ENCODE measurements around the gene NCOA1. TPM values are rescaled to one million over a fixed set of nuclear protein-coding genes. Genes with fewer than 3 reads are reported as not detected.

Gene NCOA1
- total and polyA plus RNA-seq, 12 donors: 8.6 to 36.7 (median 32.0) TPM

DNA sequence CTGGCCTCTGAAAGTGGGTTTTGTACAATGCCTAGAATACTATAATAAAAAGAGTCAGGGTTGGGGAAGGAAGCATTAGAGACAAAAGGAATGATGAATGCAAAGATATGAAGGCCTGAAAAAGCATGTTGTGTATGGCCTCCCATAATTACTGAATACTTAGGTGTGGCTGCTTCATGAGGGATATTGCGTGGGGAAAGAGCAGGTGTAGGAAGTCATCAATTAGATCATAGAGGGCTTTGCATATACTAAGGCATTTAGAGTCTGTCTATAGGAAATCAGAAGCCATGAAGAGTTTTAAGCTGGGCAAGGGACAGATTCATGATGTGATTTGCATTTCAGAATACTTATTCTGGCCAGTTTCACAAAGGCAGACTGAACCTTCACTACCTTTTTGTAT lies 48.2 kb downstream of the NCOA1 start:
- TF ChIP-seq, protein P1, sequence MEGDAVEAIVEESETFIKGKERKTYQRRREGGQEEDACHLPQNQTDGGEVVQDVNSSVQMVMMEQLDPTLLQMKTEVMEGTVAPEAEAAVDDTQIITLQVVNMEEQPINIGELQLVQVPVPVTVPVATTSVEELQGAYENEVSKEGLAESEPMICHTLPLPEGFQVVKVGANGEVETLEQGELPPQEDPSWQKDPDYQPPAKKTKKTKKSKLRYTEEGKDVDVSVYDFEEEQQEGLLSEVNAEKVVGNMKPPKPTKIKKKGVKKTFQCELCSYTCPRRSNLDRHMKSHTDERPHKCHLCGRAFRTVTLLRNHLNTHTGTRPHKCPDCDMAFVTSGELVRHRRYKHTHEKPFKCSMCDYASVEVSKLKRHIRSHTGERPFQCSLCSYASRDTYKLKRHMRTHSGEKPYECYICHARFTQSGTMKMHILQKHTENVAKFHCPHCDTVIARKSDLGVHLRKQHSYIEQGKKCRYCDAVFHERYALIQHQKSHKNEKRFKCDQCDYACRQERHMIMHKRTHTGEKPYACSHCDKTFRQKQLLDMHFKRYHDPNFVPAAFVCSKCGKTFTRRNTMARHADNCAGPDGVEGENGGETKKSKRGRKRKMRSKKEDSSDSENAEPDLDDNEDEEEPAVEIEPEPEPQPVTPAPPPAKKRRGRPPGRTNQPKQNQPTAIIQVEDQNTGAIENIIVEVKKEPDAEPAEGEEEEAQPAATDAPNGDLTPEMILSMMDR (IDR thresholded peaks at IDR 0.05): no peak
- ATAC-seq: no peak
- whole genome bisulfite sequencing, 2 donors: 89 to 96% methylated on average over 1 of the region's 1 CpG
- DNase-seq: no peak
- H3K9me3 ChIP-seq: peaks cover 0 to 28% (median 0%) of the 10 kb centered on the region in 11 donors
- no peak overlapping the region for H3K4me3 ChIP-seq
- peaks cover 0 to 6% (median 0%) of the 10 kb centered on the region in 9 donors for H3K36me3 ChIP-seq
- no peaks in the 10 kb centered on the region for H3K27me3 ChIP-seq
- peaks cover 0 to 22% (median 0%) of the 10 kb centered on the region in 9 donors for H3K4me1 ChIP-seq
- intact Hi-C loops (cut with DNase I): no loop called here
- H3K27ac ChIP-seq: no peak overlapping the region

DNA sequence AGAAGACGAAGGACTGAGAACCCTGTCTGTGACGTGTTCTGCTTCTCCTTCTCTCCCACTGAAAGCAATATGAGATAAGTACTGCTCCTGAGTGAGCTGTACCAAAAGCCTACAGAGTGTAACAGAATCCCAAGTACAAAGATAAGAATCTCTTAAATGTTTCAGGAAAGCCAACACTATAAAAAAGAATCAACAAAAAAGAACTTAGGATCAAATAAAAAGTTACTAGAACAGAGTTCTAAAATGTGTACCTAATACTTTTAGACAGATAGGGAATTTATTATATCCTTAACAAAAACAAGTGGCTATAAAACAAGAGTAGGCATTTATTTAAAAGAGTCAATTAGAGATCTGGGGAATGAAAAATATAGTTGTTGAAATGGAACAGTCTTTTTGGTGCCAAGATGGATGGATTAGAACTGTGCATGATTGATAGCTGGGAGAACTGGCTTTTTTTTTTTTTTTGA lies 49.0 kb downstream of the NCOA1 start:
- no peak overlapping the region for H3K4me3 ChIP-seq
- ATAC-seq (no peak), DNase-seq (no peak)
- WGBS, 2 donors: 76 to 79% methylated on average over 2 of the region's 2 CpGs
- intact Hi-C loops (cut with DNase I): loop anchor here in 1 of 10 donors (5.0 kb wide), 1 partner anchor 118 kb away; no protein-coding TSS in a partner anchor
- H3K9me3 ChIP-seq: peaks cover 0 to 30% (median 2%) of the 10 kb centered on the region in 11 donors
- no peak overlapping the region for H3K27ac ChIP-seq
- H3K4me1 ChIP-seq: peaks cover 0 to 22% (median 0%) of the 10 kb centered on the region in 9 donors
- peaks cover 0 to 6% (median 0%) of the 10 kb centered on the region in 9 donors for H3K36me3 ChIP-seq
- no peaks in the 10 kb centered on the region for H3K27me3 ChIP-seq
- TF ChIP-seq, protein P1 (IDR thresholded peaks at IDR 0.05): no peak

DNA sequence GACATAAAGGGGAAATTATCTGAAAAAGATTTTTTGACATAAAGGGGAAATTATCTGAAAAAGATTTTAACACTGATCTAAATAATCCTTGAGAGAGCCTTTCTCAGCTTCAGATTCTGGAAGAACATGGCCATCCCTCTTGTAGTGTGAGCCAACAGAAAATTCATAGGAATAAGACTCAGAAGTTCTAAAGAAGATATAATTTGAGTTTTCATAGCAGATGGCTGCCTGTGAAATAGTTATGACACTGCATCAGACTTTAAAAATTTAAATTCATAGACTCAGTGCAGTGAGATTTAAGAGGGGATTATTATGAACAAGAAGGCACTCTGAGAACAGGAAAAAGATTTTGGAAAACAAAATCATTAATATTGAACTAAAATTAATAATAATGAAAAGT lies 50.6 kb downstream of the NCOA1 start:
- no peak for DNase-seq
- Histone ChIP-seq H3K27ac (no peak overlapping the region), H3K9me3 (peaks cover 0 to 30% (median 3%) of the 10 kb centered on the region in 11 donors), H3K36me3 (peaks cover 0 to 5% (median 0%) of the 10 kb centered on the region in 9 donors), H3K27me3 (no peaks in the 10 kb centered on the region), H3K4me1 (peaks cover 0 to 28% (median 0%) of the 10 kb centered on the region in 9 donors), H3K4me3 (no peak overlapping the region)
- intact Hi-C loops (cut with DNase I): loop anchor here in 1 of 10 donors (5.0 kb wide), 1 partner anchor 119 kb away; no protein-coding TSS in a partner anchor
- ATAC-seq: no peak
- TF ChIP-seq, protein P1 (IDR thresholded peaks at IDR 0.05): no peak

DNA sequence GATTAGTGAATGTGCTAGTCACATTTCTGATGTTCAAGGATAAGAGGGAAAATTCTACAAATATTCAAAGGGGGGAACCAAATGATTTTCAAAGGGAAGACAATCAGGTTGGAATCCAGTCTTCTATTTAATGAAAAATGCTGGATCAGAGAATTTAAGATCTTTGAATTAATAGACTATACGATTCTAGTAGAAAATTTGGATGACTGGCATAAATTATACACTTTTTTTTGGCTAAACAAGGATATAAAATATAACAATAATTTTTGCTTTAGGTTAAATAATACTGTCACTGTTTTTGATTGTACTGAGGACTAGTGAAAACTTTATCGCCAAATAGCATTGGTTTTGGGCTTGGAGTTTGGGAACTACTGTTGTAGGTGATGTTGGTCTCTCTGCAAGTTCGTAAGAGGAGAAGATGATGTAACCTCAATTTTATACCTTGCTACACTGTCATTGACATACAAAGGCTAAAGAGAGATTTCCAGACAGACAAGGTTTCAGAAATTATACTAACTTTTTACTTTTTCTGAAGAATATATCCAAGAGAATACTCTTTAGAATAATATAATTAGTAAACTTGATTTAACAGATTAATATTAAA lies 51.3 kb downstream of the NCOA1 start:
- Histone ChIP-seq H3K4me3 (no peak overlapping the region), H3K27me3 (no peaks in the 10 kb centered on the region), H3K27ac (no peak overlapping the region), H3K9me3 (peaks cover 0 to 30% (median 3%) of the 10 kb centered on the region in 11 donors), H3K4me1 (peaks cover 0 to 28% (median 0%) of the 10 kb centered on the region in 9 donors), H3K36me3 (no peaks in the 10 kb centered on the region)
- DNase-seq (no peak), ATAC-seq (no peak)
- TF ChIP-seq, protein P1 (IDR thresholded peaks at IDR 0.05): no peak
- intact Hi-C loops (cut with DNase I): loop anchor here in 1 of 10 donors (5.0 kb wide), 1 partner anchor 120 kb away; no protein-coding TSS in a partner anchor
- WGBS, 2 donors: 98% methylated on average over 3 of the region's 3 CpGs
